OCI-LY3 (cell line): ENCODE measurements around the gene LSR.

Source experiments
- EZH2phosphoT487 ChIP-seq: fragments of 200-600 bp; shearing (Covaris generic); IDR thresholded peaks from 2 replicates; pipeline ENCODE4 v1.6.1; 2018; ENCODE audit warnings: antibody characterized with exemption, mixed run types, low read depth
- TF ChIP-seq, protein P1 (sequence below): fragments of 200-600, 300-600 bp; sonication (generic); IDR thresholded peaks from 2 replicates; pipeline ENCODE4 v1.5.1; 2014; ENCODE audit warnings: antibody characterized with exemption, low read length, low read depth

DNA sequence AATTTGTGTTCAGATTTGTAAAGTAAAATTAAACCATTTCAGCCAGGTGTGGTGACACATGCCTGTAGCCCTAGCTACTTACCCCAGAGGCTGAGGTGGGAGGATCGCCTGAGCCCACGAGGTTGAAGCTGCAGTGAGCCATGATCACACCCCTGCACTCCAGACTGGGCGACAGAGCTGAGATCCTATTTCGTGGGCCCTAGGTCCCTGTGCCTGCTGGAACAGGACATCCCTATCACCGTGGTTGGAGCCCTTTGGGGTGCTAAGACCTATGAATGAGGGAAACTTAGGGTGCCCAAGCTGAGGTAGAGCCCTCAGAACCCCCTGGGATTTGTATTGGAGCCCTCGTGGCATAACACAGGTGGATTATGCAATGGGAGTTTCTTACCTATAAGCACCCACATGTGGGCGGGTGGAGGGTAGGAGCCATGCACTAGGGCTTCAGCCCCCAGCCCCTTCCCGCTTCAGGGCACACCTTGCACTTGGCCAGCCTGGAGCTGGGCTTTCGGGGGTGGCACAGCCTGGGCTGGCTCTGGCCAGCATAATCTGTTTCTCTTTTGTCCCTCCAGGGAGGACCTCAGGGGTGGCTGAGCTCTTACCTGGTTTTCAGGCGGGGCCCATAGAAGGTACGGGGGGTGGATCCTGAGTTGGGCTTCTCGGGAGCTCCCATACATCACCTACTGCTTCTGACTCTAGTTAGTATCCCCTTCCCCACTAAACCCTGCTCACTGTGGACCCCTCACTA lies 12.7 kb downstream of the LSR start:
- TF ChIP-seq, protein P1, sequence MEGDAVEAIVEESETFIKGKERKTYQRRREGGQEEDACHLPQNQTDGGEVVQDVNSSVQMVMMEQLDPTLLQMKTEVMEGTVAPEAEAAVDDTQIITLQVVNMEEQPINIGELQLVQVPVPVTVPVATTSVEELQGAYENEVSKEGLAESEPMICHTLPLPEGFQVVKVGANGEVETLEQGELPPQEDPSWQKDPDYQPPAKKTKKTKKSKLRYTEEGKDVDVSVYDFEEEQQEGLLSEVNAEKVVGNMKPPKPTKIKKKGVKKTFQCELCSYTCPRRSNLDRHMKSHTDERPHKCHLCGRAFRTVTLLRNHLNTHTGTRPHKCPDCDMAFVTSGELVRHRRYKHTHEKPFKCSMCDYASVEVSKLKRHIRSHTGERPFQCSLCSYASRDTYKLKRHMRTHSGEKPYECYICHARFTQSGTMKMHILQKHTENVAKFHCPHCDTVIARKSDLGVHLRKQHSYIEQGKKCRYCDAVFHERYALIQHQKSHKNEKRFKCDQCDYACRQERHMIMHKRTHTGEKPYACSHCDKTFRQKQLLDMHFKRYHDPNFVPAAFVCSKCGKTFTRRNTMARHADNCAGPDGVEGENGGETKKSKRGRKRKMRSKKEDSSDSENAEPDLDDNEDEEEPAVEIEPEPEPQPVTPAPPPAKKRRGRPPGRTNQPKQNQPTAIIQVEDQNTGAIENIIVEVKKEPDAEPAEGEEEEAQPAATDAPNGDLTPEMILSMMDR: no peak
- TF ChIP-seq EZH2phosphoT487: no peak
